OCI-LY3 (cell line): ENCODE data around the gene IRX4.

ENCODE experiments used
- H2AFZ ChIP-seq: fragments of 200-600, 300-600 bp; shearing (Covaris generic); 2 replicates; pipeline ENCODE4 v1.6.0; 2014; ENCODE audit warnings: antibody characterized with exemption, low read depth, low read length
- H3K27ac ChIP-seq: fragments of 200-600, 300-600 bp; sonication (generic); 2 replicates; pipeline ENCODE4 v1.5.1; 2014; ENCODE audit warnings: mild to moderate bottlenecking, low read length, moderate library complexity, mixed read lengths
- H3K27me3 ChIP-seq: fragments of 200-600, 300-600 bp; sonication (generic); 2 replicates; pipeline ENCODE4 v1.6.1; 2014; ENCODE audit warnings: low read depth, low read length, mixed read lengths
- H3K36me3 ChIP-seq: fragments of 200-600, 300-600 bp; sonication (generic); replicated peaks from 2 replicates; pipeline ENCODE3; 2014; ENCODE audit warnings: low read depth, low read length, mixed read lengths
- H3K4me1 ChIP-seq: fragments of 300-600, 200-600 bp; sonication (generic); 2 replicates; pipeline ENCODE4 v1.6.1; 2014; ENCODE audit warnings: low read length, mixed read lengths
- H3K4me2 ChIP-seq: fragments of 200-600, 300-600 bp; sonication (generic); 2 replicates; pipeline ENCODE4 v1.6.1; 2014; ENCODE audit warnings: low read length, mixed read lengths
- H3K4me3 ChIP-seq: fragments of 300-600, 200-600 bp; sonication (generic); 2 replicates; pipeline ENCODE4 v1.5.1; 2014; ENCODE audit warnings: antibody characterized with exemption, mild to moderate bottlenecking, low read length, moderate library complexity
- H3K79me2 ChIP-seq: fragments of 300-600, 200-600 bp; shearing (Covaris generic); 2 replicates; pipeline ENCODE4 v1.6.1; 2014; ENCODE audit warnings: mild to moderate bottlenecking, low read length, mixed read lengths
- H3K9ac ChIP-seq: fragments of 300-600, 200-600 bp; shearing (Covaris generic); 2 replicates; pipeline ENCODE4 v1.6.0; 2014; ENCODE audit warnings: mild to moderate bottlenecking, low read length, moderate library complexity
- H3K9me3 ChIP-seq: fragments of 200-600, 300-600 bp; shearing (Covaris generic); 2 replicates; pipeline ENCODE4 v1.6.1; 2014; ENCODE audit warnings: low read length, mixed read lengths; ENCODE audit not compliant: insufficient read depth
- H4K20me1 ChIP-seq: fragments of 200-600, 300-600 bp; sonication (generic); 2 replicates; pipeline ENCODE4 v1.6.1; 2016; ENCODE audit warnings: low read length, mixed read lengths; ENCODE audit not compliant: insufficient read depth
- CTCF ChIP-seq: fragments of 200-600, 300-600 bp; sonication (generic); IDR thresholded peaks from 2 replicates; pipeline ENCODE4 v1.5.1; 2014; ENCODE audit warnings: antibody characterized with exemption, low read length, low read depth
- EZH2phosphoT487 ChIP-seq: fragments of 200-600 bp; shearing (Covaris generic); IDR thresholded peaks from 2 replicates; pipeline ENCODE4 v1.6.1; 2018; ENCODE audit warnings: antibody characterized with exemption, mixed run types, low read depth

Gene IRX4

GRCh38 chr5:1860949-1861348 is 21.8 kb downstream of the IRX4 start:
- Histone ChIP-seq H3K27me3 (no peaks in the 10 kb centered on the region), H3K4me3 (no peak overlapping the region)

GRCh38 chr5:1860021-1860610 is 22.6 kb downstream of the IRX4 start:
- no peak overlapping the region for H3K9ac ChIP-seq
- H2AFZ ChIP-seq: no peak overlapping the region
- no peaks in the 10 kb centered on the region for H4K20me1 ChIP-seq

More at GRCh38 chr5:1860949-1861348, 21.8 kb downstream of the IRX4 start:
- no peak overlapping the region for H2AFZ ChIP-seq
- H3K9me3 ChIP-seq: no peaks in the 10 kb centered on the region
- H3K36me3 ChIP-seq: no peaks in the 10 kb centered on the region
- no peak overlapping the region for H3K9ac ChIP-seq
- H3K4me2 ChIP-seq: no peak overlapping the region
- no peaks in the 10 kb centered on the region for H4K20me1 ChIP-seq
- no peaks in the 10 kb centered on the region for H3K79me2 ChIP-seq
- TF ChIP-seq EZH2phosphoT487 (no peak), CTCF (no peak)
- no peak overlapping the region for H3K27ac ChIP-seq
- H3K4me1 ChIP-seq: no peaks in the 10 kb centered on the region

DNA sequence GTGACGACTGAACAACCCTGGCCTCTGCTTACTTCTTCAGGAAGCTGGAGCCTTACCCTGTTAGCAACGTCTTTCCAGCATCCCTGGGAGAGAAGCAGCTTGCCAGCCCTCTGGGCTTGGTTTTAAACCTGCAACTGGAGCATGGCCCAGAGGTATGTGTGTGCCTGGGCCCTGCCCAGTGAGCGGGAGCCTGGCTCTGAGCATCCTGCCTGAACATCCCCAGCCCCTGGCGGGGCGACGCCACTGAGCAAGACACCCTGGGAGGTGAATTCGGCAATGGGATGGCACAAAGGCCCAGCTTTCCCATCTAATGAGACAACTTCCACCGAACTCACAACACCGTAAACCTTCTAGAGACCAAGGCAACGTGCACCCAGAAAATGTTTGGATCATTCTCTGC is 23.6 kb downstream of the IRX4 start:
- H3K4me2 ChIP-seq: no peak overlapping the region
- H3K9me3 ChIP-seq: no peaks in the 10 kb centered on the region
- no peak overlapping the region for H3K27ac ChIP-seq
- no peak overlapping the region for H3K4me3 ChIP-seq
- H4K20me1 ChIP-seq: no peaks in the 10 kb centered on the region
- TF ChIP-seq CTCF: no peak
- no peak for TF ChIP-seq EZH2phosphoT487
- no peaks in the 10 kb centered on the region for H3K27me3 ChIP-seq
- no peak overlapping the region for H3K9ac ChIP-seq
- H3K36me3 ChIP-seq: no peaks in the 10 kb centered on the region
- no peaks in the 10 kb centered on the region for H3K4me1 ChIP-seq
- H2AFZ ChIP-seq: no peak overlapping the region
- H3K79me2 ChIP-seq: no peaks in the 10 kb centered on the region

More at GRCh38 chr5:1860021-1860610, 22.6 kb downstream of the IRX4 start:
- no peaks in the 10 kb centered on the region for H3K4me1 ChIP-seq
- no peaks in the 10 kb centered on the region for H3K36me3 ChIP-seq
- TF ChIP-seq EZH2phosphoT487 (no peak), CTCF (no peak)
- no peaks in the 10 kb centered on the region for H3K9me3 ChIP-seq
- no peak overlapping the region for H3K4me2 ChIP-seq
- H3K4me3 ChIP-seq: no peak overlapping the region
- H3K27ac ChIP-seq: no peak overlapping the region
- H3K79me2 ChIP-seq: no peaks in the 10 kb centered on the region
- no peaks in the 10 kb centered on the region for H3K27me3 ChIP-seq

DNA sequence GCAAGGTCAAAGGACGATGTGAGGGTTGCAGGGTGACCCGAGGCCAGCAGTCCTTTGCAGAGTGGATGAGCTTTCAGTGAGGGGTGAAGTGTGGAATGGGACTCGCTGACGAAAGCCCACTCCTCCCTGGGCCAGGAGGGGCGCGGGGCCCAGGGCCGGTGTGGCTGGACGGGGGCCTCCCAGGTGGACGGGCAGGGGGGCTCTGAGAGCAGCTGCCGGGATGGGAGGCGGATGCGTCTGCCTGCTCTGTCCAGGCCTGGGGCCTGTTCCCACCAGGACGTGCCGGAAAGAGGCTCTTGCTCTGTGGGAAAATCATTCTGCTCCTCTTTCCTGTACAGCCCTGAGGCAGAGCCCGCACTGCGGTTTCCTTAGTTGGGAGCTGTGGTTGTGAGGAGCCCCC is 24.3 kb downstream of the IRX4 start:
- Histone ChIP-seq H3K4me2 (no peak overlapping the region), H3K4me1 (no peaks in the 10 kb centered on the region), H3K4me3 (no peak overlapping the region), H4K20me1 (no peaks in the 10 kb centered on the region), H3K27ac (no peak overlapping the region), H3K79me2 (no peaks in the 10 kb centered on the region), H3K27me3 (no peaks in the 10 kb centered on the region), H3K9ac (no peak overlapping the region), H2AFZ (no peak overlapping the region), H3K9me3 (no peaks in the 10 kb centered on the region), H3K36me3 (no peaks in the 10 kb centered on the region)
- TF ChIP-seq CTCF (no peak), EZH2phosphoT487 (no peak)
